Cerebellar nuclear complex (tissue), 1 donor: ENCODE results near the gene CDKAL1.

Source experiments
- DNase-seq, 2 experiments: peaks; one replicate each; lab custom pipeline; 2025; lab: John Stamatoyannopoulos, UW

The CDKAL1 gene

GRCh38 chr6:20838113-20838512 lies 303.9 kb downstream of the CDKAL1 start:
- no peak for DNase-seq

- no peak for DNase-seq
These were observed 305.4 kb downstream of the CDKAL1 start for GRCh38 chr6:20839630-20840029.

GRCh38 chr6:20840675-20841074 lies 306.4 kb downstream of the CDKAL1 start:
- no peak for DNase-seq

GRCh38 chr6:20841806-20842205 lies 307.5 kb downstream of the CDKAL1 start:
- DNase-seq = no peak

- DNase-seq = no peak
These were observed 311.3 kb downstream of the CDKAL1 start for GRCh38 chr6:20845592-20845991.

- DNase-seq = no peak
These were observed 312.4 kb downstream of the CDKAL1 start for GRCh38 chr6:20846602-20847028.

GRCh38 chr6:20847904-20848303 lies 313.6 kb downstream of the CDKAL1 start:
- no peak for DNase-seq

- DNase-seq = no peak
These were observed 316.6 kb downstream of the CDKAL1 start for GRCh38 chr6:20850686-20851416.

- DNase-seq = no peak
These were observed 317.5 kb downstream of the CDKAL1 start for GRCh38 chr6:20851795-20852194.

- DNase-seq = no peak
These were observed 319.6 kb downstream of the CDKAL1 start for GRCh38 chr6:20853828-20854227.

GRCh38 chr6:20856681-20857288 lies 322.5 kb downstream of the CDKAL1 start:
- DNase-seq = no peak

- no peak for DNase-seq
These were observed 327.2 kb downstream of the CDKAL1 start for GRCh38 chr6:20861481-20861880.

- DNase-seq = peak in 1 of 2 experiments; percentile 10
These were observed 331.8 kb downstream of the CDKAL1 start for GRCh38 chr6:20866036-20866435.

- no peak for DNase-seq
These were observed 332.9 kb downstream of the CDKAL1 start for GRCh38 chr6:20866935-20867703.

- no peak for DNase-seq
These were observed 334.3 kb downstream of the CDKAL1 start for GRCh38 chr6:20868397-20869096.

GRCh38 chr6:20870021-20870420 lies 335.8 kb downstream of the CDKAL1 start:
- DNase-seq = no peak

GRCh38 chr6:20870493-20870892 lies 336.2 kb downstream of the CDKAL1 start:
- DNase-seq = no peak

GRCh38 chr6:20873425-20874190 lies 339.4 kb downstream of the CDKAL1 start:
- DNase-seq = no peak

GRCh38 chr6:20875369-20875963 lies 341.2 kb downstream of the CDKAL1 start:
- DNase-seq = no peak

GRCh38 chr6:20876036-20876435 lies 341.8 kb downstream of the CDKAL1 start:
- DNase-seq = no peak

GRCh38 chr6:20876561-20876960 lies 342.3 kb downstream of the CDKAL1 start:
- DNase-seq = no peak
